IPS DF 6.9 (cell line): ENCODE data around the gene POU6F2.
"Not testable (repeated sequence)": the region's sequence is repeated elsewhere in the genome, so short reads cannot be mapped to it uniquely, and the experiment has no call there.

Experiments
- DNase-seq: peaks from one replicate; pipeline ENCODE4 v3.0.0-alpha.2; 2013; ENCODE audit warnings: low read depth, low spot score
- H3K27ac ChIP-seq: one replicate; pipeline ENCODE4 v1.5.1; 2013; ENCODE audit warnings: low read length, control low read depth
- H3K27me3 ChIP-seq: 2 replicates; pipeline ENCODE4 v1.6.1; 2013; ENCODE audit warnings: mild to moderate bottlenecking, low read length; ENCODE audit not compliant: control insufficient read depth, insufficient read depth
- H3K36me3 ChIP-seq: 2 replicates; pipeline ENCODE4 v1.6.1; 2013; ENCODE audit warnings: low read length; ENCODE audit not compliant: control insufficient read depth, insufficient read depth
- H3K4me1 ChIP-seq: 2 replicates; pipeline ENCODE4 v1.6.1; 2013; ENCODE audit warnings: low read length; ENCODE audit not compliant: control insufficient read depth, insufficient read depth
- H3K4me3 ChIP-seq: 2 replicates; pipeline ENCODE4 v1.5.1; 2013; ENCODE audit warnings: mild to moderate bottlenecking, low read length
- H3K9me3 ChIP-seq: 2 replicates; pipeline ENCODE4 v1.6.1; 2013; ENCODE audit warnings: low read length, inconsistent platforms; ENCODE audit not compliant: control insufficient read depth, insufficient read depth
- WGBS: extraction: QIAGEN DNeasy Blood & Tissue Kit; methylation state at CpG from one replicate; pipeline ENCODE4 v1.1.7; 2013; ENCODE audit warnings: mixed read lengths, missing lambda C conversion rate; ENCODE audit not compliant: insufficient read length, insufficient coverage; 5-methylcytosine and 5-hydroxymethylcytosine counted together

POU6F2 gene

GRCh38 chr7:39375874-39376190 lies 398.1 kb downstream of the POU6F2 start:
- H3K4me3 ChIP-seq, result no peak overlapping the region
- no peaks in the 10 kb centered on the region for H3K36me3 ChIP-seq
- no peak overlapping the region for H3K27ac ChIP-seq
- H3K27me3 ChIP-seq, result no peaks in the 10 kb centered on the region
- no peak for DNase-seq
- 0 out of 2 replicates have a peak, but pooled peaks cover 1% of the 10 kb centered on the region for H3K4me1 ChIP-seq
- H3K9me3 ChIP-seq, result no peaks in the 10 kb centered on the region

- not testable (repeated sequence) for H3K27me3 ChIP-seq, H3K4me1 ChIP-seq, H3K36me3 ChIP-seq, DNase-seq, H3K27ac ChIP-seq, H3K4me3 ChIP-seq, H3K9me3 ChIP-seq
- no CpG with 5 or more reads among the region's 5 CpGs for WGBS
These were observed 399.2 kb downstream of the POU6F2 start for GRCh38 chr7:39376881-39377280.

- no peak overlapping the region for H3K4me3 ChIP-seq
- H3K27me3 ChIP-seq, result no peaks in the 10 kb centered on the region
- no peak overlapping the region for H3K27ac ChIP-seq
- 100% methylated on average over 3 of the region's 5 CpGs for WGBS
- no peaks in the 10 kb centered on the region for H3K9me3 ChIP-seq
- 0 out of 2 replicates have a peak, but pooled peaks cover 1% of the 10 kb centered on the region for H3K4me1 ChIP-seq
- no peak for DNase-seq
- H3K36me3 ChIP-seq, result no peaks in the 10 kb centered on the region
These were observed 401.7 kb downstream of the POU6F2 start for GRCh38 chr7:39379416-39379815.

GRCh38 chr7:39383136-39383535 lies 405.4 kb downstream of the POU6F2 start:
- Histone ChIP-seq H3K9me3 (no peaks in the 10 kb centered on the region), H3K4me1 (no peaks in the 10 kb centered on the region), H3K36me3 (no peaks in the 10 kb centered on the region), H3K4me3 (no peak overlapping the region), H3K27ac (no peak overlapping the region), H3K27me3 (no peaks in the 10 kb centered on the region)
- DNase-seq, result no peak
- no CpG with 5 or more reads among the region's 1 CpG for WGBS

GRCh38 chr7:39384386-39384785 lies 406.7 kb downstream of the POU6F2 start:
- Histone ChIP-seq H3K9me3 (no peaks in the 10 kb centered on the region), H3K36me3 (no peaks in the 10 kb centered on the region), H3K4me1 (no peaks in the 10 kb centered on the region), H3K27me3 (no peaks in the 10 kb centered on the region), H3K27ac (no peak overlapping the region), H3K4me3 (no peak overlapping the region)
- no peak for DNase-seq
- no CpG with 5 or more reads among the region's 2 CpGs for WGBS

GRCh38 chr7:39386718-39387117 lies 409.0 kb downstream of the POU6F2 start:
- H3K9me3 ChIP-seq, result no peaks in the 10 kb centered on the region
- no peaks in the 10 kb centered on the region for H3K4me1 ChIP-seq
- DNase-seq, result no peak
- H3K4me3 ChIP-seq, result no peak overlapping the region
- no peaks in the 10 kb centered on the region for H3K27me3 ChIP-seq
- no peaks in the 10 kb centered on the region for H3K36me3 ChIP-seq
- no CpG with 5 or more reads among the region's 5 CpGs for WGBS
- no peak overlapping the region for H3K27ac ChIP-seq

- H3K4me1 ChIP-seq, result no peaks in the 10 kb centered on the region; the same call in 1 of the 2 replicates
- H3K27ac ChIP-seq, result no peak overlapping the region
- no peak overlapping the region for H3K4me3 ChIP-seq
- no peaks in the 10 kb centered on the region for H3K9me3 ChIP-seq
- no peaks in the 10 kb centered on the region for H3K36me3 ChIP-seq
- DNase-seq, result no peak
- H3K27me3 ChIP-seq, result no peaks in the 10 kb centered on the region
- WGBS, result no CpG with 5 or more reads among the region's 2 CpGs
These were observed 414.4 kb downstream of the POU6F2 start for GRCh38 chr7:39392151-39392550.

- Histone ChIP-seq H3K27ac (no peak overlapping the region), H3K36me3 (no peaks in the 10 kb centered on the region), H3K4me1 (no peaks in the 10 kb centered on the region; the same call in 1 of the 2 replicates), H3K4me3 (no peak overlapping the region), H3K27me3 (no peaks in the 10 kb centered on the region), H3K9me3 (no peaks in the 10 kb centered on the region)
- no CpG with 5 or more reads among the region's 3 CpGs for WGBS
- no peak for DNase-seq
These were observed 416.5 kb downstream of the POU6F2 start for GRCh38 chr7:39394105-39394680.

GRCh38 chr7:39399458-39399857 lies 421.7 kb downstream of the POU6F2 start:
- no peak for DNase-seq
- Histone ChIP-seq H3K27ac (no peak overlapping the region), H3K27me3 (no peaks in the 10 kb centered on the region), H3K4me3 (no peak overlapping the region), H3K9me3 (no peaks in the 10 kb centered on the region), H3K4me1 (peaks cover 2% of the 10 kb centered on the region; the same call in 1 of the 2 replicates), H3K36me3 (no peaks in the 10 kb centered on the region)
- WGBS, result no CpG with 5 or more reads among the region's 2 CpGs

- Histone ChIP-seq H3K9me3 (no peaks in the 10 kb centered on the region), H3K4me1 (peaks cover 2% of the 10 kb centered on the region; the same call in 1 of the 2 replicates), H3K27me3 (no peaks in the 10 kb centered on the region), H3K27ac (no peak overlapping the region), H3K36me3 (no peaks in the 10 kb centered on the region), H3K4me3 (no peak overlapping the region)
- DNase-seq, result no peak
- WGBS, result no CpG with 5 or more reads among the region's 3 CpGs
These were observed 422.3 kb downstream of the POU6F2 start for GRCh38 chr7:39399986-39400385.

GRCh38 chr7:39400836-39401235 lies 423.1 kb downstream of the POU6F2 start:
- Histone ChIP-seq H3K4me3 (no peak overlapping the region), H3K9me3 (no peaks in the 10 kb centered on the region), H3K36me3 (no peaks in the 10 kb centered on the region), H3K4me1 (peaks cover 2% of the 10 kb centered on the region; the same call in 1 of the 2 replicates), H3K27me3 (no peaks in the 10 kb centered on the region), H3K27ac (no peak overlapping the region)
- WGBS, result no CpG with 5 or more reads among the region's 3 CpGs
- no peak for DNase-seq
